GM18517 (cell line): Measurements from ENCODE around the gene CLEC4G.

Source experiments
- ATAC-seq: cut with Tn5 transposase; IDR thresholded peaks from one replicate; pipeline ENCODE4 v1.9.1; 2021; ENCODE audit warnings: mild to moderate bottlenecking, moderate library complexity; ENCODE audit not compliant: unreplicated experiment

Gene CLEC4G

DNA sequence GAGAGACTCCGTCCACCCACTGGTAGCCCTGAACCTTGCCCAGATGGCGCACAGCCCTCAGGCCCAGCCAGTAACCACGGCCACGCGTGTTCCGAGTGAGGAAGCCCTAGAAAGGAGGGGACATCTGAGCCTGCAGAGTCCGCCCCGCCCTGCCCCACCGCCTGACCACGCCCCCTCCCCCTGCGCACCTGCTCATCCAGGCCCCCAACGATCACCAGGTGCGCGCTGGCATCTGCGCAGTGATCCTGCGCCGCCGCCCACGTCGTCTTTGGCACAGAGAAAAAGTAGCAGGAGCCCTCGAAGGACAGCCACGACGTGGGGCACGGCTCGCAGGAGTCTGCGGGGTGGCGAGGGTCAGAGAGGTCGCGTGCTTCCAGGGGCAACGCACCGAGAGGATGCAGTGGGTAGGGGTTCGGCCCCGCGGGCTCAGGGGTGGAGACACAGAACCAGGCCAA is 2.1 kb downstream of the CLEC4G start:
- no peak for ATAC-seq

- ATAC-seq = no peak
Measured at GRCh38 chr19:7729211-7729610, 2.7 kb downstream of the CLEC4G start.

- no peak for ATAC-seq
Measured at GRCh38 chr19:7725791-7726190, 6.1 kb downstream of the CLEC4G start.

DNA sequence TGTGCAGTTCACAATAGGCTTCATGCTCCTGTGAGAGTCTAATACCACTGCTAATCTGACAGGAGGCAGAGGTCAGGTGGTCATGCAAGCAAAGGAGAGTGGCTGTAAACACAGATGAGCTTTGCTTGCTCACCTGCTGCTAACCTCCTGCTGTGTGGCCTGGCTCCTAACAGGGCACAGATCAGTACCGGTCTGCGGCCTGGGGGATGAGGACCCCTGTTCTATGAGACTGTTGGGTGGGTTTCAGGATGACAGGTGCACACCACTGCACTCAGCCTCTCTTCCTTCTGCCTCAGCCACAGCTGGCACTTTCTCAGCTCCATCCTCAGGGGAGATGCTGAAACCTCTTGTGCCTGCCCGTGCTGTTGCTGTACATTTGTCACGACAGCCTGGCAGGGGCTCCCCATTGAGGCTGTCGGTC is 9.7 kb downstream of the CLEC4G start:
- peak; percentile 55 for ATAC-seq

- ATAC-seq = no peak
Measured at GRCh38 chr19:7720351-7720750, 11.6 kb downstream of the CLEC4G start.

- no peak for ATAC-seq
Measured at GRCh38 chr19:7718668-7719067, 13.2 kb downstream of the CLEC4G start.

GRCh38 chr19:7716762-7717161 is 15.1 kb downstream of the CLEC4G start:
- ATAC-seq = no peak

DNA sequence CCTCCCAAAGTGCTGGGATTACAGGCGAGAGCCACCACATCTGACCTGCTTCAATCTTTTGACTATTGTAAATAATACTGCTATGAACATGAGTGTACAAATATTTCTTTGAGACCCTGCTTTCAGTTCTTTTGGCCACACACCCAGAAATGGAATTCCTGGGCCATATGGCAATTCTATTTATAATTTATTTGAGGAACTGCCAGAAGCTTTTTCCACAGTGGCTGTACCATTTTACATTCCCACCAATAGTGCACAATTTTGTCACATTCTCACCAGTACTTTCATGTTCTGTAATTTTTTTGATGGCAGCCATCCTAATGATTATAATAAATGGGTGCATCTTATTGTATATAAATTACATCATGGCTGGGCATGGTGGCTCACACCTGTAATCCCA is 16.2 kb downstream of the CLEC4G start:
- ATAC-seq = no peak

DNA sequence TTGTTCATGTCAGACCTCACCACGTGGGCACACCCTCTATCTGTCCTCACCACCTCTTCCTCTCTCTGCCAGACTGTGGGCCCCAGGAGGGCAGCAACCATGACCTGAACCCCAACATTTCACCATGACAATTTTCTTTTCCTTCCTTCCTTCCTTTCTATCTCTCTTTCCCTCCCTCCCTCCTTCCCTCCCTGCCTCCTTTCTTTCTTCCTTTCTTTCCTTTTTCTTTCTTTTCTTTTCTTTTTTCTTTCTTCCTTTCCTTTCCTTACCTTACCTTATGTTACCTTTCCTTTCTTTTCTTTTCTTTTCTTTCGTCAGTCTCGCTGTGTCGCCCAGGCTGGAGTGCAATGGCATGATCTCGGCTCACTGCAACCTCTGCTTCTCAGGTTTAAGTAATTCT is 21.3 kb downstream of the CLEC4G start:
- no peak for ATAC-seq

DNA sequence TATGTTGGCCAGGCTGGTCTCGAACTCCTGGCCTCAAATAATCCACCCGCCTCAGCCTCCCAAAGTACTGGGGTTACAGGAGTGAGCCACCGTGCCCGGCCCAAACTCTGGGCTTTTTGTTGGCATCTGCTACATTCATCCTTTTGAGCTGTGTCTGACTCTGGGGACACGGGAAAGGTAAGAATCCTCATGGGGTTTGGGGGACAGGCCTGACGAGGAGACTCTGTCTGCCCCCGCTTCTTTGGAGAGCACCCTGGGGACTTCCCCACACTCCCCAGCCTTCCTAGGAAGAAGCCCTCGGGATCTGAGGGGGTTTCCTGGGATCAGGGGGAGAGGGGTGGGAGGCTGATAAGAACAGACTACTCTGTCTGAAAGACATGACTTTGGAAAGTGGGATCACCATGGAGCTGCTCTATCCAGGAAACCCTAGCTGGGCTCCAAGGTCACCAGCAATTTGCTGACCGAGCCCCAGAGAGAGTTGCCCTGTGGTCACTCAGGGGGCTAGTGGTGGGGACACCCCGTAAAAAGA is 21.9 kb downstream of the CLEC4G start:
- ATAC-seq = no peak

DNA sequence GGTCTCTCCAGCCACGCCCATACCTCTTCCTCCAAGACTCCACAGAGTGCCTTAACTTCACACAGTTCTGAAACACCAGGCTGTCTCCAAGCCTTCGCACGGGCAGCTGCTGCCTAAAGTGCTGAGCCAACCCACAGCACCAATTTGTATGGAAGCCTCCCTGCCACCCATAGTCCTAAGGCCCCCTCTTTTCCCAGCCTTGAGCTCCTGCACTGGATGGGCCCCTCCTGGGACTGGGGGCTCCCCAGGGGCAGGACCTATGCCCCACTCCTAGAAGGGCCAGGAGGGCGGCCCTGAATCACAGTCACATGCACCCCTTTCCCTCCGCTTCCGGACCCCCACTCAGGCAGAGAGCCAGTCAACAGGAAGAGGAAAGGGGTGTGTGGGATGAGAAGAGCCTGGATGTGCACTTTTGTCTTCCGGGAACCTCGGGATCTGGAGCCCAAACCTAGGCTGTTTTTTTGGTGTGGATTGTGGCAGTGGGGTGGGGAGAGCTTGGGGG is 24.9 kb downstream of the CLEC4G start:
- no peak for ATAC-seq

GRCh38 chr19:7706188-7706954 is 25.5 kb downstream of the CLEC4G start:
- no peak for ATAC-seq

DNA sequence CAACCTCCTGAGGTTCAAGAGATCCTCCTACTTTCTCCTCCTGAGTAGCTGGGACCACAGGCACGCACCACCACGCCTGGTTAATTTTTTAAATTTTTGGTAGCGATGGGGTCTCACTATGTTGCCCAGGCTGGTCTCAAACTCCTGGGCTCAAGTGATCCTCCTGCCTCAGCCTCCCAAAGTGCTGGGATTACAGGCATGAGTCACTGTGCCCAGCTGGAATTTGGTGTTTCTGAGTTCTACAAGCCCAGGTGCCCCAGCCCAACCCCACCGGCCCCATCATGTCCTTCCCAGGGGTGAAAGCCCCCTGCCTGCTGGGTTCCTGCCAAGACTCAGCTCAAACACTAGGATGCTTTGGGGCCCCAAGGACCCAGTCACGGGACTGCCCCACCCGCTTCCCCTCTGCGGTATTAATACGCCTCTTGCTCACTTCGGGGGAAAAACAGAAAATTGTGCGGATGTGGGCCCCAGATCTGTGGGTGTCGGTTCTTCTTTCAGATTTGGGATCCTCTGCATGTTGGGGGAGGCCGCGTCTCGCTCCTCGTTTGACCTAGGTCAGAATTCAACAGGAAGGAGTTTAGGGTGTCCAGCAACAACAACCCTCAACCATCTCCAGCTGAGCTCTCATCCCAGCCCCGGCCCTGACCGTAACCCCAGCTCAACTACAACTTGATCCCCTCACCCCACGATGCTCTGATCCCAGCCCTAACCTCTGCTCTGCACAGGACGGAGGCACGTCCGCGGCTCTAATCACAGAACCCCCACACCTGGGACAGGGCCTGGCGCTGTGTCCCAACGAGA is 26.3 kb downstream of the CLEC4G start:
- peak; percentile 41 for ATAC-seq

- ATAC-seq = no peak
Measured at GRCh38 chr19:7704280-7705060, 27.4 kb downstream of the CLEC4G start.

- ATAC-seq = no peak
Measured at GRCh38 chr19:7703332-7703731, 28.6 kb downstream of the CLEC4G start.

GRCh38 chr19:7701654-7702457 is 30.1 kb downstream of the CLEC4G start, which contains the start of gene FCER2:
FCER2 (minus strand) TSS chr19:7702131; CDS start chr19:7699760, 2,371 bp downstream.
- ATAC-seq = peak; percentile 68

DNA sequence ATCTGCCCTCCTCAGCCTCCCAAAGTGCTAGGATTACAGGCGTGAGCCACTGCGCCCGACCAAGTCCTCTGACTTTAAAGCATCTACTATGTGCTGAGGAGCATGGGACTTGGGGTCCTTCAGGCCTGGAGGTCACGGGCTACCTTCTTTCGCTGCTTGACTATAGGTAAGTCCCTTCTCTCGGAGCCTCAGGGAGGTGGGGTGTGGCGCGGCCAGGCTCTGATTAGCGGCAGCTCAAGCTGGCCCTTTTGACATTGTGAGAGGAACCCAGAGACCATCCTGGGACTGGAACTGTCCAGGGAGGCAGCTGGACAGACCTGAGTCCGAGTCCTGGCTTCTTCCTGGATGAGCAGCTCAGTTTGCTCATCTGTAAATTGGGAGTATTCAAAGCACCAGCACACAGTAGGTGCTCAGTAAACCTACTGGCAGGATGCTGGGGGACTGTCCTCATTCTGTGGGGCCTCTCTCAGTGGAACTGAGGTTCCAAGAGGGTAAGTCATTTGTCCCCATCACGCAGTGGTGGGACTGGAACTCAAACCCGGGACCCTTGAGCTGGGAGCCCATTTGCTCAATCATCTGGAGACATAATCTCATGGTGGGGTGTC is 30.8 kb downstream of the CLEC4G start:
- no peak for ATAC-seq

DNA sequence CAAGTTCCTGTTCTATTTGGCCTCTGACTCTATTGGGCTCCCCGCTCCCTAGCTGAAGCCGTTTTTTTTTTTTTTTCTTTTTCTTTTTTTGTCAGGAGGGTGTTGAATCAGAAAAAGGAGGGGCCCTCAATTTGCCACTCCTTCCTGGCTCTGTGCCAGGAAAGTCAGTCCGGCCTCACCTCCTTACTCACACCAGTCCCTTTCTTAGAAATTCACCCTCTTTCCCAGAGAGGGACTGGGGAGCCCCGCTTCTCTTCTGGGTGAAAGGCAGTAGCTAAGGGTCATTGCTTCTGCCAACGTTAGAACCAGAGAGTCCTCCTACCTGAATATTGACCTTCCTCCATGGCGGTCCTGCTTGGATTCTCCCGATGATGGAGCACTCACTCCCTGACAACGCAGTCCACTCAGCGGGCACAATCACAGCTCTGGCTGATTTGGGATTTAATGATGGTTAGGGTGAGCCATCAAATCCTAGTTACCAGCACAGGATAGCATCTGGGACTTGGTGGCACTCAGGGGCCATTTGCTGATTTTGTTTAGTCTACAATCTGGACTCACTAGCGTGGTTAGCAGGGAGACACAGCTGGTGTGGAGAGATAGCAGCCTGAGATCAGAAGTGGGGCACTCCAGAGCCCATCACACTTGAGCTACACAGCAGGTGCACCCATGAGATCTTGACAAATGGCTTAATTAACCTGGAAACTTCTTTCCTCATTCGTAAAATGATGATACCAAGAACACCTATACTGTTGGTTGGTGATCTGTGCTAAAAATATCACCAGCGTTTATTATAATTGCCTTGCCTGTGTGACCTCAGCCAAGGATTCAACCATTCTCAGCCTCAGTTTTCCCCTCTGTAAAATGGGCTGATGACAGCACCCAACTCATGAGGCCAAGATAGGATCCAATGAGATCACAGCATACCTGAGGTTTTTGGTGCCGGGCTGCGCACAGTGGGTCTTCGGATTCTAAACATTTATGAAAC is 32.2 kb downstream of the CLEC4G start:
- ATAC-seq = no peak
